Liver (tissue), 9 donors: ENCODE data around the gene GRIK1. TPM values are rescaled to one million over a fixed set of nuclear protein-coding genes. Genes with fewer than 3 reads are reported as not detected.

Source experiments
- DNase-seq: peaks from one replicate; pipeline ENCODE4 v3.0.0-alpha.2; 2017; ENCODE audit warnings: low spot score
- H3K27ac ChIP-seq, 2 donors: one replicate each; pipeline ENCODE4 v1.7.0; 2013; ENCODE audit warnings: inconsistent platforms in 2 of 2, low read length in 2 of 2, control low read depth in 1 of 2, low read depth in 1 of 2, mild to moderate bottlenecking in 1 of 2
- H3K27me3 ChIP-seq, 4 donors: one replicate each; pipeline versions ENCODE4 v1.6.1 to v1.7.0; 2013; ENCODE audit warnings: low read length in 3 of 4, inconsistent platforms in 1 of 4, mild to moderate bottlenecking in 1 of 4, moderate library complexity in 1 of 4; ENCODE audit not compliant: control insufficient read depth in 4 of 4, insufficient read depth in 4 of 4
- H3K36me3 ChIP-seq, 4 donors: one replicate each; pipeline versions ENCODE4 v1.6.1 to v1.7.0; 2013; ENCODE audit warnings: low read length in 3 of 4, mild to moderate bottlenecking in 3 of 4, low read depth in 1 of 4, moderate library complexity in 1 of 4; ENCODE audit not compliant: control insufficient read depth in 4 of 4, insufficient read depth in 3 of 4
- H3K4me1 ChIP-seq, 4 donors: one replicate each; pipeline versions ENCODE4 v1.6.1 to v1.7.0; 2013; ENCODE audit warnings: low read length in 3 of 4, mild to moderate bottlenecking in 3 of 4, moderate library complexity in 1 of 4; ENCODE audit not compliant: control insufficient read depth in 4 of 4, insufficient read depth in 4 of 4
- H3K4me3 ChIP-seq, 3 donors: one replicate each; pipeline versions ENCODE4 v1.6.1 to v1.7.0; 2013; ENCODE audit warnings: low read length in 3 of 3, control low read depth in 1 of 3, low read depth in 1 of 3, mild to moderate bottlenecking in 1 of 3
- H3K9ac ChIP-seq, 2 donors: one replicate each; pipeline ENCODE4 v1.7.0; 2013; ENCODE audit warnings: low read length in 2 of 2, mild to moderate bottlenecking in 2 of 2, moderate library complexity in 2 of 2, control low read depth in 1 of 2, low read depth in 1 of 2
- H3K9me3 ChIP-seq, 4 donors: one replicate each; pipeline versions ENCODE4 v1.6.1 to v1.7.0; 2013; ENCODE audit warnings: low read length in 3 of 4; ENCODE audit not compliant: control insufficient read depth in 4 of 4
- ATF3 ChIP-seq: IDR thresholded peaks from 2 replicates; pipeline ENCODE4 v1.6.1; 2016; ENCODE audit warnings: antibody characterized with exemption
- EGR1 ChIP-seq, 2 donors: IDR thresholded peaks; 2 replicates each; pipeline ENCODE4 v1.6.1; 2016 to 2018; ENCODE audit warnings: antibody characterized with exemption in 2 of 2, low read depth in 2 of 2
- FOXA1 ChIP-seq: IDR thresholded peaks from 2 replicates; pipeline ENCODE4 v1.6.1; 2016; ENCODE audit warnings: antibody characterized with exemption
- FOXA2 ChIP-seq: IDR thresholded peaks from 2 replicates; pipeline ENCODE4 v1.6.1; 2016; ENCODE audit warnings: antibody characterized with exemption
- GABPA ChIP-seq, 2 donors: IDR thresholded peaks in 1 of 2; conservative IDR thresholded peaks in 1 of 2; 2 replicates each; pipeline ENCODE4 v1.6.1; 2016; ENCODE audit warnings: antibody characterized with exemption in 2 of 2, mild to moderate bottlenecking in 1 of 2, moderate library complexity in 1 of 2
- HNF4A ChIP-seq, 2 donors: conservative IDR thresholded peaks; 2 replicates each; pipeline ENCODE4 v1.6.1; 2016; ENCODE audit warnings: antibody characterized with exemption in 2 of 2, mild to moderate bottlenecking in 2 of 2
- HNF4G ChIP-seq: IDR thresholded peaks from 2 replicates; pipeline ENCODE4 v1.6.1; 2016; ENCODE audit warnings: antibody characterized with exemption
- JUND ChIP-seq, 2 donors: IDR thresholded peaks; 2 replicates each; pipeline ENCODE4 v1.6.1; 2016; ENCODE audit warnings: antibody characterized with exemption in 2 of 2
- NR2F2 ChIP-seq: IDR thresholded peaks from 2 replicates; pipeline ENCODE4 v1.6.1; 2016; ENCODE audit warnings: antibody characterized with exemption
- RAD21 ChIP-seq, 2 donors: IDR thresholded peaks; 2 replicates each; pipeline ENCODE4 v1.6.1; 2016; ENCODE audit warnings: antibody characterized with exemption in 2 of 2, mild to moderate bottlenecking in 2 of 2
- REST ChIP-seq: IDR thresholded peaks from 2 replicates; pipeline ENCODE4 v1.6.1; 2016; ENCODE audit warnings: antibody characterized with exemption, mild to moderate bottlenecking
- RXRA ChIP-seq, 2 donors: IDR thresholded peaks; 2 replicates each; pipeline ENCODE4 v1.6.1; 2017 to 2018; ENCODE audit warnings: antibody characterized with exemption in 2 of 2, mild to moderate bottlenecking in 1 of 2
- SP1 ChIP-seq: IDR thresholded peaks from 2 replicates; pipeline ENCODE4 v1.6.1; 2018; ENCODE audit warnings: antibody characterized with exemption, mild to moderate bottlenecking
- TAF1 ChIP-seq: conservative IDR thresholded peaks from 2 replicates; pipeline ENCODE4 v1.6.1; 2016; ENCODE audit warnings: antibody characterized with exemption, mild to moderate bottlenecking
- YY1 ChIP-seq: IDR thresholded peaks from 2 replicates; pipeline ENCODE4 v1.6.1; 2016; ENCODE audit warnings: antibody characterized with exemption, mild to moderate bottlenecking
- ZBTB33 ChIP-seq: IDR thresholded peaks from 2 replicates; pipeline ENCODE4 v1.6.1; 2016; ENCODE audit warnings: antibody characterized with exemption
- WGBS: extraction: QIAGEN DNeasy Blood & Tissue Kit; methylation state at CpG from one replicate; pipeline ENCODE4 v1.1.7; 2013; 5-methylcytosine and 5-hydroxymethylcytosine counted together
- polyA plus RNA-seq, 2 donors: library from polyadenylated mRNA; stranded (reverse) in 1 of 2; unstranded in 1 of 2; fragments of 200-250 nt in 1 of 2; fragments of >200 nt in 1 of 2; fragmentation: Nextera tagmentation in 1 of 2; extraction: Ambion mirVana in 1 of 2; gene quantifications; one replicate each; pipeline versions ENCODE4 v1.2.1 to v1.2.3, GENCODE V29; 2013 to 2015
- total RNA-seq, 2 donors: library from RNA; depleted of rRNA; stranded (reverse); fragments of >200 nt; gene quantifications; one replicate each; pipeline ENCODE4 v1.2.3, GENCODE V29; 2014
- TF ChIP-seq, protein P1 (sequence below): IDR thresholded peaks from 2 replicates; pipeline ENCODE4 v1.6.1; 2016; ENCODE audit warnings: antibody characterized with exemption
- TF ChIP-seq, protein P2 (sequence below): fragments of 150-350 bp; IDR thresholded peaks from 2 replicates; pipeline ENCODE4 v1.5.1; 2017; ENCODE audit warnings: improper control_type of control experiment, low read depth, low read length; ENCODE audit not compliant: missing input control
- donor health status: healthy.
- donor health status: healthy.
- donor health status: healthy.
- donor health status: healthy.
- donor health status: healthy.

GRIK1 gene
- total and polyA plus RNA-seq, 4 donors = 0.02 to 0.14 (median 0.05) TPM; not detected in 1

DNA sequence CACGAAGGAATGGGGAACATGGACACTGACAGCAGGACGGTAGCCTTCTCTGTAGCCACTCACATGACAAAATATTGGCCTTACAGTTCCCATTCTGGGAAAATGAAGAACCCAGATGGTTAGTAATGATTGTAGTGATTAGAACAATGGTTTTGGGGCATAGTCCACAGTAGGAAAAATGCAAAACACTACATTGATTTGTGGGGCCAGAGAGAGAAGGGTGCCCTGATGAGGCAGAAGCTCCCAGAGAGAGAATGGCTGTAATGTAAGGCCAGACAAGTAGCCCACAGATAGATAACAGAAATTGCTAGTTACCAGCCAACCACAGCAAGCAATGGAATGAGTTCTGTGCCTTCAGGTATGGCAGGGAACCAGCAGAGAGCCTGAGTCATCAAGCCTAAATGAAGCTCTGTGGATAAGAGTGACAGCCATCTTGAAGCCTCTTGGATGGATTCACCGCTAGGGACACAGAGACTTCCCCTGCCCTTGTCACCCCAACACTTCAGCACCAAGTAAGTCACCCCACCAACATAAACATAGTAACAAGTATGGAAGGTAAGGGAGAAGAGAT is 435.0 kb downstream of the GRIK1 start (continued):
- no peak for TF ChIP-seq HNF4A (conservative IDR thresholded peaks at IDR 0.05)
- TF ChIP-seq GABPA (IDR thresholded peaks at IDR 0.05 in 1 of 2, conservative IDR thresholded peaks at IDR 0.05 in 1 of 2) = no peak
- no peak for TF ChIP-seq HNF4G
- no peak for TF ChIP-seq EGR1 (IDR thresholded peaks at IDR 0.05; ENCODE audit: low read depth in 2 of 2)
- TF ChIP-seq ATF3 = no peak
- TF ChIP-seq, protein P1, sequence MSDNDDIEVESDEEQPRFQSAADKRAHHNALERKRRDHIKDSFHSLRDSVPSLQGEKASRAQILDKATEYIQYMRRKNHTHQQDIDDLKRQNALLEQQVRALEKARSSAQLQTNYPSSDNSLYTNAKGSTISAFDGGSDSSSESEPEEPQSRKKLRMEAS = no peak
- no peak for TF ChIP-seq NR2F2

GRCh38 chr21:29501451-29501850 is 438.3 kb downstream of the GRIK1 start:
- no peaks in the 10 kb centered on the region for H3K36me3 ChIP-seq
- H3K27ac ChIP-seq = no peak overlapping the region
- no peak overlapping the region for H3K4me3 ChIP-seq
- no peaks in the 10 kb centered on the region for H3K4me1 ChIP-seq
- H3K27me3 ChIP-seq = no peaks in the 10 kb centered on the region
- no peak overlapping the region for H3K9ac ChIP-seq
- 91% methylated on average over 1 of the region's 1 CpG for WGBS
- TF ChIP-seq, protein P1 = no peak
- no peak for TF ChIP-seq FOXA2
- no peak for TF ChIP-seq RAD21 (IDR thresholded peaks at IDR 0.05)
- no peak for TF ChIP-seq ZBTB33
- TF ChIP-seq RXRA (IDR thresholded peaks at IDR 0.05) = no peak
- no peak for TF ChIP-seq ATF3
- TF ChIP-seq HNF4A (conservative IDR thresholded peaks at IDR 0.05) = no peak
- TF ChIP-seq TAF1 = no peak
- no peak for TF ChIP-seq NR2F2
- no peak for TF ChIP-seq YY1
- no peak for TF ChIP-seq REST
- no peak for TF ChIP-seq JUND (IDR thresholded peaks at IDR 0.05)
- no peak for TF ChIP-seq GABPA (IDR thresholded peaks at IDR 0.05 in 1 of 2, conservative IDR thresholded peaks at IDR 0.05 in 1 of 2)
- TF ChIP-seq FOXA1 = no peak
- TF ChIP-seq EGR1 (IDR thresholded peaks at IDR 0.05; ENCODE audit: low read depth in 2 of 2) = no peak
- no peak for TF ChIP-seq SP1
- TF ChIP-seq, protein P2, sequence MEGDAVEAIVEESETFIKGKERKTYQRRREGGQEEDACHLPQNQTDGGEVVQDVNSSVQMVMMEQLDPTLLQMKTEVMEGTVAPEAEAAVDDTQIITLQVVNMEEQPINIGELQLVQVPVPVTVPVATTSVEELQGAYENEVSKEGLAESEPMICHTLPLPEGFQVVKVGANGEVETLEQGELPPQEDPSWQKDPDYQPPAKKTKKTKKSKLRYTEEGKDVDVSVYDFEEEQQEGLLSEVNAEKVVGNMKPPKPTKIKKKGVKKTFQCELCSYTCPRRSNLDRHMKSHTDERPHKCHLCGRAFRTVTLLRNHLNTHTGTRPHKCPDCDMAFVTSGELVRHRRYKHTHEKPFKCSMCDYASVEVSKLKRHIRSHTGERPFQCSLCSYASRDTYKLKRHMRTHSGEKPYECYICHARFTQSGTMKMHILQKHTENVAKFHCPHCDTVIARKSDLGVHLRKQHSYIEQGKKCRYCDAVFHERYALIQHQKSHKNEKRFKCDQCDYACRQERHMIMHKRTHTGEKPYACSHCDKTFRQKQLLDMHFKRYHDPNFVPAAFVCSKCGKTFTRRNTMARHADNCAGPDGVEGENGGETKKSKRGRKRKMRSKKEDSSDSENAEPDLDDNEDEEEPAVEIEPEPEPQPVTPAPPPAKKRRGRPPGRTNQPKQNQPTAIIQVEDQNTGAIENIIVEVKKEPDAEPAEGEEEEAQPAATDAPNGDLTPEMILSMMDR = no peak
- no peak for TF ChIP-seq HNF4G
- H3K9me3 ChIP-seq = peaks cover 0 to 3% (median 0%) of the 10 kb centered on the region in 4 donors
- DNase-seq = no peak
